Mesendoderm (in vitro differentiated cells): ENCODE results near the gene KDM4B.

Experiments used
- DNase-seq: peaks from one replicate; pipeline ENCODE4 v3.0.0; 2013
- H2AK5ac ChIP-seq: 2 replicates; pipeline ENCODE4 v1.6.1; 2013; ENCODE audit warnings: low read length, inconsistent platforms
- H2BK120ac ChIP-seq: 2 replicates; pipeline ENCODE4 v1.6.1; 2013; ENCODE audit warnings: low read depth, mild to moderate bottlenecking, low read length, moderate library complexity, mixed read lengths
- H2BK15ac ChIP-seq: replicated peaks from 2 replicates; pipeline ENCODE4 v1.6.1; 2013; ENCODE audit warnings: low read depth, mild to moderate bottlenecking, moderate library complexity
- H2BK5ac ChIP-seq: 2 replicates; pipeline ENCODE4 v1.6.1; 2013; ENCODE audit warnings: low read length, inconsistent platforms
- H3K18ac ChIP-seq: 2 replicates; pipeline ENCODE4 v1.6.1; 2013; ENCODE audit warnings: mild to moderate bottlenecking, low read length, mixed read lengths
- H3K23ac ChIP-seq: one replicate; pipeline ENCODE4 v1.6.1; 2013; ENCODE audit warnings: low read length
- H3K27ac ChIP-seq: 2 replicates; pipeline ENCODE4 v1.5.1; 2013; ENCODE audit warnings: low read depth, mild to moderate bottlenecking, inconsistent platforms, low read length, moderate library complexity
- H3K27me3 ChIP-seq: 2 replicates; pipeline ENCODE4 v1.6.1; 2013; ENCODE audit warnings: low read length, control low read depth, mild to moderate bottlenecking, inconsistent platforms; ENCODE audit not compliant: insufficient read depth, poor library complexity
- H3K36me3 ChIP-seq: 2 replicates; pipeline ENCODE4 v1.6.1; 2013; ENCODE audit warnings: low read length, inconsistent platforms; ENCODE audit not compliant: control insufficient read depth, insufficient read depth
- H3K4ac ChIP-seq: one replicate; pipeline ENCODE4 v1.6.1; 2013; ENCODE audit warnings: low read depth, mild to moderate bottlenecking, low read length, moderate library complexity
- H3K4me1 ChIP-seq: 2 replicates; pipeline ENCODE4 v1.6.1; 2013; ENCODE audit warnings: low read depth, low read length, inconsistent platforms; ENCODE audit not compliant: control insufficient read depth
- H3K4me2 ChIP-seq: 2 replicates; pipeline ENCODE4 v1.6.1; 2013; ENCODE audit warnings: low read length
- H3K4me3 ChIP-seq: 2 replicates; pipeline ENCODE4 v1.5.1; 2013; ENCODE audit warnings: mild to moderate bottlenecking, low read length
- H3K56ac ChIP-seq: one replicate; pipeline ENCODE4 v1.6.1; 2013; ENCODE audit warnings: low read length
- H3K79me1 ChIP-seq: 2 replicates; pipeline ENCODE4 v1.6.1; 2013; ENCODE audit warnings: low read length, inconsistent platforms
- H3K79me2 ChIP-seq: 2 replicates; pipeline ENCODE4 v1.6.1; 2013; ENCODE audit warnings: mild to moderate bottlenecking, low read length; ENCODE audit not compliant: control insufficient read depth, insufficient read depth
- H3K9ac ChIP-seq: 2 replicates; pipeline ENCODE4 v1.6.1; 2013; ENCODE audit warnings: low read length, inconsistent platforms
- H4K5ac ChIP-seq: one replicate; pipeline ENCODE4 v1.6.1; 2013; ENCODE audit warnings: low read length
- H4K8ac ChIP-seq: one replicate; pipeline ENCODE4 v1.6.1; 2013; ENCODE audit warnings: low read depth, mild to moderate bottlenecking, control low read depth, low read length, moderate library complexity
- WGBS: extraction: QIAGEN DNeasy Blood & Tissue Kit; methylation state at CpG from one replicate; pipeline ENCODE4 v1.1.7; 2013; ENCODE audit warnings: low lambda C conversion rate, missing lambda C conversion rate; ENCODE audit not compliant: insufficient coverage; ENCODE audit errors: extremely low coverage; 5-methylcytosine and 5-hydroxymethylcytosine counted together

KDM4B gene

DNA sequence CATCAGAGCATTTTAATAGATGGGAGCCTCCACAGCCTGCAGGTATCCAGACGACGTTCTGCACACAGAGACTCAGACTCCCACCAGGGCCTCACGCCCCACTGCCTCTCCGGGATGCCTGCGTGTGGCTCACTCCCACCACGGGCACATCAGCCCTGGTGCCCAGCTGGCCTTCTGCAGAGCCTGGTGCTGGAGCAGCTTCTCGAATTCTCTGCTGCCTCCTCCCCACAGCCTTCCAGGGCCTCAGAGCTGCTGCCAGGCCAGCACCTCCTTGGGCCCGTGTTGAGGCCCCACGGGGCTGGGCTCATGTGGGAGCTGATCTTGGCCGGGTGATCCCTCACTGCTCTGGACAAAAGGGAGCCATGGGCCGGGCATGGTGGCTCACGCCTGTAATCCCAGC lies 90.9 kb downstream of the KDM4B start:
- Histone ChIP-seq H4K5ac (no peak overlapping the region), H3K4ac (no peak overlapping the region), H3K4me3 (no peak overlapping the region), H3K79me2 (no peaks in the 10 kb centered on the region), H3K27me3 (no peaks in the 10 kb centered on the region), H3K4me1 (no peaks in the 10 kb centered on the region), H3K18ac (no peak overlapping the region), H2BK5ac (no peak overlapping the region), H3K56ac (no peak overlapping the region), H3K9ac (no peak overlapping the region), H3K4me2 (no peak overlapping the region), H3K27ac (no peak overlapping the region), H2BK15ac (no peak overlapping the region), H2AK5ac (no peak overlapping the region), H2BK120ac (no peak overlapping the region), H4K8ac (no peak overlapping the region), H3K23ac (no peak overlapping the region), H3K36me3 (no peaks in the 10 kb centered on the region), H3K79me1 (no peaks in the 10 kb centered on the region)
- DNase-seq = no peak
- WGBS = no CpG with 5 or more reads among the region's 12 CpGs

DNA sequence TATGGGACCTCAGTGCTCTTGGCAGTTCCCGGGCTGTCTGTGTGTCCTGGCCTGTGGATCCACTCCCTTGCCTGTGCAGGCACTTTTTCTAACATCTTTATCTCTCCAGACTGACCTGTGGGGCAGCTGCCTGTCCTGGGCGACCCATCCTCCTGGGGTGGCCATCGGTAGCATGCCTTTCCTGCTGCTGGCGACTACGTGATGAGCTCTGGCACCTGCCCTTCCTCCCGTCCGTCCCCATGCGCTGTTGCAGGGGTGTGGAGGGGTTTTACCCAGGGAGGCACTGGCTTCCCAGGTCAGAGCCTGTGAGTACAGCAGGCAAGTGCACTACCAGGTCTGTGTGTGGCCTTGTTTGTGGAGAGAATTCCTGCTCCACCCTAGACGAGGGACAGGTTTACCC lies 93.3 kb downstream of the KDM4B start:
- H4K5ac ChIP-seq = no peak overlapping the region
- H2AK5ac ChIP-seq = no peak overlapping the region
- H3K18ac ChIP-seq = no peak overlapping the region
- H3K56ac ChIP-seq = no peak overlapping the region
- H3K4me3 ChIP-seq = no peak overlapping the region
- H3K36me3 ChIP-seq = no peaks in the 10 kb centered on the region
- no peak overlapping the region for H4K8ac ChIP-seq
- H3K4me1 ChIP-seq = no peaks in the 10 kb centered on the region
- no peak overlapping the region for H2BK120ac ChIP-seq
- no peak overlapping the region for H3K4ac ChIP-seq
- H3K27ac ChIP-seq = no peak overlapping the region
- no peak overlapping the region for H3K23ac ChIP-seq
- H3K79me2 ChIP-seq = no peaks in the 10 kb centered on the region
- no peak overlapping the region for H2BK15ac ChIP-seq
- WGBS = no CpG with 5 or more reads among the region's 9 CpGs
- DNase-seq = no peak
- no peak overlapping the region for H3K9ac ChIP-seq
- H2BK5ac ChIP-seq = no peak overlapping the region
- no peaks in the 10 kb centered on the region for H3K27me3 ChIP-seq
- H3K4me2 ChIP-seq = no peak overlapping the region
- H3K79me1 ChIP-seq = no peaks in the 10 kb centered on the region

DNA sequence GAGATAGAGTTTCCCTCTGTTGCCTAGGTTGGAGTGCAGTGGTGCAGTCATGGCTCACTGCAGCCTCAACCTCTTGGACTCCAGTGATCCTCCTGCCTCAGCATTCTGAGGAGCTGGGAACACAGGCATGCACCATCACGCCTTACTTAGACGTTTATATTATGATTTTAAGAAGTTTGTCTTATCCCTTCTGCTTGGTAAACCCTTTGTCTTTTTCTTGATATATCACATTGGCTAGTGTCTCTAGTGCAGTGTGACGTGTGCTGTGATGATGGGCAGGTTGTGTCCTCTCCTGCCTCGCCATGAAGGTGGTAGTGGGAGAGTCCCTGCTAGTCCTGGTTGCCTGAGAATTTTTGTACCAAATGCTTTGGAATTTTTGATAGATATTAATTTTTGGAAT lies 93.9 kb downstream of the KDM4B start:
- no peaks in the 10 kb centered on the region for H3K4me1 ChIP-seq
- no peak overlapping the region for H2BK5ac ChIP-seq
- no peak overlapping the region for H2BK15ac ChIP-seq
- H4K8ac ChIP-seq = no peak overlapping the region
- H2AK5ac ChIP-seq = no peak overlapping the region
- H3K56ac ChIP-seq = no peak overlapping the region
- no peaks in the 10 kb centered on the region for H3K79me2 ChIP-seq
- no peak for DNase-seq
- H4K5ac ChIP-seq = no peak overlapping the region
- no peak overlapping the region for H3K4ac ChIP-seq
- H3K27me3 ChIP-seq = no peaks in the 10 kb centered on the region
- no peak overlapping the region for H2BK120ac ChIP-seq
- H3K27ac ChIP-seq = no peak overlapping the region
- H3K4me2 ChIP-seq = no peak overlapping the region
- H3K23ac ChIP-seq = no peak overlapping the region
- no peak overlapping the region for H3K18ac ChIP-seq
- H3K9ac ChIP-seq = no peak overlapping the region
- no peaks in the 10 kb centered on the region for H3K79me1 ChIP-seq
- no CpG with 5 or more reads among the region's 4 CpGs for WGBS
- H3K36me3 ChIP-seq = no peaks in the 10 kb centered on the region
- H3K4me3 ChIP-seq = no peak overlapping the region

DNA sequence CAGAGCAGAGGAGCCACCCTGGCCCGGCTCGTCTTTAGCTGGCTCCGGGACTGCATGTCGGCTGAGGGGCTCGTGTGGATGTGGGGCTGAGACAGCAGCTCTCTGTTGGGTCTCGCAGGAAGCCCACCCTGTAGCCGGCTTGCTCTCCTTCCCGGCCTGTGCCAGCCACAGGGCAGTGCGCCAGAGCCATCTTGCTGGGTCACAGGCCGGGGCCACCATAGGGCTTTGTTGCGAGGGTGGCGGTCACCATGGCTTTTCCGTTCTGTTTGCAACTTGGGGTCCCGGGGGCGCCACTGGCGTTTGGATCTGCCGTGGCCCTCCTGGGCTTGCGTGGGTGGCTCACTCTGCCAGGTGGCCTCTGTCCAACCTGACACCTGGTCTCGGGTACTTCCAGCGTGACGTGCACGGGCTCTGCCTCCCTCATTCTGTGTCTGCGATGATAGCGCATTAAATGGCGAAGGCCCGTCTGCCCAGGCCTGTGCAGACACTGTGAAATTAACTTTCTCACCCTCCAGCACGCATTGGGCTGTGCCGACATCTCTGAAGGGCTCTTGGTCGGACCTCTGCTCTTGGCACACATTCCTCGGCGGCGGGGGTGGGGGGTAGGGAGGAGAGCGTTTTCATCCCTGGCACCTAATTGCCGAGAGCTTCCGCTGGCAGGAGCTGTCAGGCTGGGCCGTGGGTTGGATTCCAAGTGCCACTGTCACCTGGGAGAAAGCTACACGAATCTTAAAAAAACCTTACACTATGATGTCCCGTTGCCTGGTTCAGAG lies 95.1 kb downstream of the KDM4B start:
- H3K56ac ChIP-seq = no peak overlapping the region
- H3K4ac ChIP-seq = no peak overlapping the region
- H3K18ac ChIP-seq = no peak overlapping the region
- H2AK5ac ChIP-seq = no peak overlapping the region
- no CpG with 5 or more reads among the region's 38 CpGs for WGBS
- no peak overlapping the region for H3K4me3 ChIP-seq
- H3K27ac ChIP-seq = no peak overlapping the region
- no peak overlapping the region for H3K4me2 ChIP-seq
- H2BK120ac ChIP-seq = no peak overlapping the region
- no peaks in the 10 kb centered on the region for H3K27me3 ChIP-seq
- no peak overlapping the region for H4K5ac ChIP-seq
- H3K36me3 ChIP-seq = no peaks in the 10 kb centered on the region
- no peaks in the 10 kb centered on the region for H3K79me1 ChIP-seq
- H3K9ac ChIP-seq = no peak overlapping the region
- no peak overlapping the region for H3K23ac ChIP-seq
- no peak for DNase-seq
- no peaks in the 10 kb centered on the region for H3K79me2 ChIP-seq
- H4K8ac ChIP-seq = no peak overlapping the region
- H2BK15ac ChIP-seq = no peak overlapping the region
- no peak overlapping the region for H2BK5ac ChIP-seq
- no peaks in the 10 kb centered on the region for H3K4me1 ChIP-seq

DNA sequence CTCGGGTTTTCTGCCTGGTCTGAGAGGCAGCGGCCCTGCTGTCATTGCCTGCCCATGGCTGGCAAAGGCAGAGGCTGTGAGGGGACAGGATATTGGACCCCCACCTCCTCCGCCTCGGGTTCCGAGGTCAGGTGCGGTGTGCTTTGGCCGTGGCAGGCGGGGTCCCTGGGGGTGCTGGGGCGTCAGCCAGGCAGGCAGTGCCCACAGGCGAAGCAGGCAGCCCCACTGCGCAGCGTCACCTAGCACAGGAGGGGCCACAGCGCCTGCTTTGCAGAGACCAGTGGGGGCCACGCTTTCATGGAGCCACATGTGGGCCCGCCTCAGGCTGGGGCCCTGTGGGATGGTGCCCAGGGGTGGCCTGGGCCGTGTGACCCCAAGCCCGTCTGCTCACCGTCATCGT lies 96.0 kb downstream of the KDM4B start:
- no peaks in the 10 kb centered on the region for H3K27me3 ChIP-seq
- no peaks in the 10 kb centered on the region for H3K79me1 ChIP-seq
- DNase-seq = no peak
- H4K5ac ChIP-seq = no peak overlapping the region
- WGBS = no CpG with 5 or more reads among the region's 19 CpGs
- H2BK5ac ChIP-seq = no peak overlapping the region
- no peak overlapping the region for H3K56ac ChIP-seq
- H3K23ac ChIP-seq = no peak overlapping the region
- no peak overlapping the region for H3K9ac ChIP-seq
- no peak overlapping the region for H3K4me3 ChIP-seq
- no peak overlapping the region for H3K4ac ChIP-seq
- no peaks in the 10 kb centered on the region for H3K4me1 ChIP-seq
- H3K27ac ChIP-seq = no peak overlapping the region
- H3K36me3 ChIP-seq = no peaks in the 10 kb centered on the region
- H3K18ac ChIP-seq = no peak overlapping the region
- no peak overlapping the region for H2BK120ac ChIP-seq
- no peak overlapping the region for H2BK15ac ChIP-seq
- H3K79me2 ChIP-seq = no peaks in the 10 kb centered on the region
- no peak overlapping the region for H2AK5ac ChIP-seq
- no peak overlapping the region for H3K4me2 ChIP-seq
- no peak overlapping the region for H4K8ac ChIP-seq

DNA sequence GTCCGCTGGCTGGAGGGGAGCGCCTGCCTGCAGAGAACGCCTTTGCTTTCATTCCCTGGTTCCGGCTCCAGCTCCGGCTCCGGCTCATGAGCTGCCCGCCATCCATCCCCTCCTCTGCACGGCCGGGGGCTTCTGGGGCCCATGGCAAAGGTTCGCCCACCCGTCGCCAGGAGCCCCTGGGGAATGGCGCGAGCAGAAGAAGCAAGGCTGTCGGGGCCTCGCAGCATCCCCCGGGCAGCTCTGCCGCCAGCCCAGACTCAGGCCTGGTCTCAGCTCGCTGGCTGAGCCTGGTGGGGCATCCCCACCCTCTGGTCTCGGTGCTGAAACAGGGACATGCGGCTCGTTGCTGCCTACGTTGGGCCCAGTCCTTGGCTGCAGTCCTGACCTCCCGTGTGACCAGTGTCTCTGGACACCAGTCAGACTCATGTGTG lies 96.8 kb downstream of the KDM4B start:
- no CpG with 5 or more reads among the region's 24 CpGs for WGBS
- no peak overlapping the region for H3K4me2 ChIP-seq
- no peaks in the 10 kb centered on the region for H3K36me3 ChIP-seq

More for the DNA sequence above, 96.8 kb downstream of the KDM4B start:
- no peak overlapping the region for H2BK15ac ChIP-seq
- H2BK120ac ChIP-seq = no peak overlapping the region
- no peak overlapping the region for H3K56ac ChIP-seq
- no peak for DNase-seq
- no peak overlapping the region for H2BK5ac ChIP-seq
- H4K5ac ChIP-seq = no peak overlapping the region
- no peaks in the 10 kb centered on the region for H3K27me3 ChIP-seq
- H3K18ac ChIP-seq = no peak overlapping the region
- no peak overlapping the region for H3K9ac ChIP-seq
- no peaks in the 10 kb centered on the region for H3K79me1 ChIP-seq
- H3K4ac ChIP-seq = no peak overlapping the region
- H3K4me1 ChIP-seq = no peaks in the 10 kb centered on the region
- no peak overlapping the region for H4K8ac ChIP-seq
- H3K27ac ChIP-seq = no peak overlapping the region
- H3K4me3 ChIP-seq = no peak overlapping the region
- H2AK5ac ChIP-seq = no peak overlapping the region
- no peak overlapping the region for H3K23ac ChIP-seq
- H3K79me2 ChIP-seq = no peaks in the 10 kb centered on the region
